Ectodermal cell (in vitro differentiated cells): ENCODE results near the gene ZNF446.

Experiments
- H3K27ac ChIP-seq: 2 replicates; pipeline ENCODE4 v1.7.0; 2013; ENCODE audit warnings: mild to moderate bottlenecking, low read depth, low read length; ENCODE audit not compliant: insufficient read depth, poor library complexity, severe bottlenecking
- H3K27me3 ChIP-seq: 2 replicates; pipeline ENCODE4 v1.7.0; 2013; ENCODE audit warnings: mild to moderate bottlenecking, low read length; ENCODE audit not compliant: insufficient read depth, control insufficient read depth, poor library complexity, severe bottlenecking
- H3K36me3 ChIP-seq: one replicate; pipeline ENCODE4 v1.7.0; 2013; ENCODE audit warnings: low read length; ENCODE audit not compliant: control insufficient read depth, insufficient read depth
- H3K4me1 ChIP-seq: one replicate; pipeline ENCODE4 v1.7.0; 2013; ENCODE audit warnings: low read length; ENCODE audit not compliant: control insufficient read depth, insufficient read depth
- H3K4me3 ChIP-seq: 2 replicates; pipeline ENCODE4 v1.7.0; 2013; ENCODE audit warnings: low read depth, low read length, control low read depth; ENCODE audit not compliant: insufficient read depth
- H3K9me3 ChIP-seq: 2 replicates; pipeline ENCODE4 v1.7.0; 2013; ENCODE audit warnings: mild to moderate bottlenecking, low read length, moderate library complexity; ENCODE audit not compliant: control insufficient read depth
- WGBS, 2 experiments: methylation state at CpG; one replicate each; pipeline ENCODE4 v1.1.7; 2013; ENCODE audit warnings: missing lambda C conversion rate in 2 of 2; 5-methylcytosine and 5-hydroxymethylcytosine counted together

Gene ZNF446

DNA sequence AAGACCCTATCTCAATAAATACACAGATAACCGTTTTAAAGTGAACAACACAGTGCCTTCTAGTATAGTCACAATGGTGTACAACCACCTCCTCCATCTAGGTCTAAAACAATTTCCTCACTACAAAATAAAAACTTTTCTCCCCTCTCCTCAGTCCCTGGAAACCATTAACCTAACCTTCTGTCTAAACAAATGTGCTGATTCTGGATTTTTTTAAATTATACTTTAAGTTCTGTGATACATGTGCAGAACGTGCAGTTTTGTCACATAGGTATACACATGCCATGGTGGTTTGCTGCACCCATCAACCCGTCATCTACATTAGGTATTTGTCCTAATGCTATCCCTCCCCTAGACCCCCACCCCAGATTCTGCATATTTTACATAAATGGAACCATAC is 53.3 kb downstream of the ZNF446 start:
- no peaks in the 10 kb centered on the region for H3K36me3 ChIP-seq
- no peak overlapping the region for H3K4me3 ChIP-seq
- 78 to 83% methylated on average over 3 of the region's 3 CpGs for WGBS, 2 experiments
- peaks cover 11% of the 10 kb centered on the region for H3K27me3 ChIP-seq
- no peaks in the 10 kb centered on the region for H3K9me3 ChIP-seq
- no peaks in the 10 kb centered on the region for H3K4me1 ChIP-seq
- H3K27ac ChIP-seq: no peak overlapping the region
